Mesothelial cell of epicardium (in vitro differentiated cells): Measurements from ENCODE around the gene MX2. TPM values are rescaled to one million over a fixed set of nuclear protein-coding genes. Genes with fewer than 3 reads are reported as not detected.

Source experiments
- DNase-seq, 2 experiments: peaks; one replicate each; pipeline ENCODE4 v3.0.0; 2021; ENCODE audit warnings: low spot score in 2 of 2; ENCODE audit not compliant: unreplicated experiment in 2 of 2
- H3K27ac Mint-ChIP-seq: 2 replicates; pipeline ENCODE4 v1.8.0; 2021; ENCODE audit warnings: mixed read lengths
- H3K27me3 Mint-ChIP-seq: 2 replicates; pipeline ENCODE4 v1.8.0; 2021; ENCODE audit warnings: low read depth, mixed read lengths
- H3K36me3 Mint-ChIP-seq: 2 replicates; pipeline ENCODE4 v1.8.0; 2021; ENCODE audit warnings: mixed read lengths
- H3K4me1 Mint-ChIP-seq: 2 replicates; pipeline ENCODE4 v1.8.0; 2021; ENCODE audit warnings: mixed read lengths
- H3K4me3 Mint-ChIP-seq: 2 replicates; pipeline ENCODE4 v1.8.0; 2021; ENCODE audit warnings: mild to moderate bottlenecking, moderate library complexity, mixed read lengths
- H3K9me3 Mint-ChIP-seq: 2 replicates; pipeline ENCODE4 v1.8.0; 2021; ENCODE audit warnings: mixed read lengths
- total RNA-seq: library from RNA; stranded (reverse); gene quantifications from 3 replicates; pipeline ENCODE4 v1.2.1, GENCODE V29; 2021
- TF ChIP-seq, protein P1 (sequence below): fragments of 200-600 bp; sonication (generic); IDR thresholded peaks from one replicate; pipeline ENCODE4 v1.5.0; 2021; ENCODE audit warnings: antibody characterized with exemption; ENCODE audit not compliant: unreplicated experiment

MX2 gene
- total RNA-seq, 1 donor from 2014 or later, result 3.2 TPM

DNA sequence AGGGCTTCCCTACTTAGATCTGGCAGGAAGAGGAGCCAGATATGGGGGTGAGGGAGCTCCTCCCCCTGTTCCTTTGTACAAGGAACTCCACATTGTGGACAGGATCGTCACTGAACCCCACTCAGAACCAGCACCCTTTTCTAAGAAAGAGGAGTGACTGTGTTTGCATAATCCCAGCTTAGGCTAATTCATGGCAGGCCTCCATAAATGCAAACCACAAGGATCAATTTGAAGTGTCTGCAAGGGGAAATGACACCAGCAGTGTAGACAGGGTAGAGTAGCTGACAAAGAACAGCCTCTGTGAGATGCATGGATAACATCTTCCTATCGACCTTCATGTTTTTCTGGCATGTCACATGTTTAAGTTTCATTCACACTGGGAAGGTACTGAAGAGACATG is 75.9 kb downstream of the MX2 start:
- H3K36me3 Mint-ChIP-seq, result peaks cover 46% of the 10 kb centered on the region
- H3K4me3 Mint-ChIP-seq, result no peak overlapping the region
- no peak overlapping the region for H3K27ac Mint-ChIP-seq
- H3K9me3 Mint-ChIP-seq, result peaks cover 23% of the 10 kb centered on the region
- H3K27me3 Mint-ChIP-seq, result no peaks in the 10 kb centered on the region
- no peaks in the 10 kb centered on the region for H3K4me1 Mint-ChIP-seq
- TF ChIP-seq, protein P1, sequence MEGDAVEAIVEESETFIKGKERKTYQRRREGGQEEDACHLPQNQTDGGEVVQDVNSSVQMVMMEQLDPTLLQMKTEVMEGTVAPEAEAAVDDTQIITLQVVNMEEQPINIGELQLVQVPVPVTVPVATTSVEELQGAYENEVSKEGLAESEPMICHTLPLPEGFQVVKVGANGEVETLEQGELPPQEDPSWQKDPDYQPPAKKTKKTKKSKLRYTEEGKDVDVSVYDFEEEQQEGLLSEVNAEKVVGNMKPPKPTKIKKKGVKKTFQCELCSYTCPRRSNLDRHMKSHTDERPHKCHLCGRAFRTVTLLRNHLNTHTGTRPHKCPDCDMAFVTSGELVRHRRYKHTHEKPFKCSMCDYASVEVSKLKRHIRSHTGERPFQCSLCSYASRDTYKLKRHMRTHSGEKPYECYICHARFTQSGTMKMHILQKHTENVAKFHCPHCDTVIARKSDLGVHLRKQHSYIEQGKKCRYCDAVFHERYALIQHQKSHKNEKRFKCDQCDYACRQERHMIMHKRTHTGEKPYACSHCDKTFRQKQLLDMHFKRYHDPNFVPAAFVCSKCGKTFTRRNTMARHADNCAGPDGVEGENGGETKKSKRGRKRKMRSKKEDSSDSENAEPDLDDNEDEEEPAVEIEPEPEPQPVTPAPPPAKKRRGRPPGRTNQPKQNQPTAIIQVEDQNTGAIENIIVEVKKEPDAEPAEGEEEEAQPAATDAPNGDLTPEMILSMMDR, result no peak
- no peak for DNase-seq

DNA sequence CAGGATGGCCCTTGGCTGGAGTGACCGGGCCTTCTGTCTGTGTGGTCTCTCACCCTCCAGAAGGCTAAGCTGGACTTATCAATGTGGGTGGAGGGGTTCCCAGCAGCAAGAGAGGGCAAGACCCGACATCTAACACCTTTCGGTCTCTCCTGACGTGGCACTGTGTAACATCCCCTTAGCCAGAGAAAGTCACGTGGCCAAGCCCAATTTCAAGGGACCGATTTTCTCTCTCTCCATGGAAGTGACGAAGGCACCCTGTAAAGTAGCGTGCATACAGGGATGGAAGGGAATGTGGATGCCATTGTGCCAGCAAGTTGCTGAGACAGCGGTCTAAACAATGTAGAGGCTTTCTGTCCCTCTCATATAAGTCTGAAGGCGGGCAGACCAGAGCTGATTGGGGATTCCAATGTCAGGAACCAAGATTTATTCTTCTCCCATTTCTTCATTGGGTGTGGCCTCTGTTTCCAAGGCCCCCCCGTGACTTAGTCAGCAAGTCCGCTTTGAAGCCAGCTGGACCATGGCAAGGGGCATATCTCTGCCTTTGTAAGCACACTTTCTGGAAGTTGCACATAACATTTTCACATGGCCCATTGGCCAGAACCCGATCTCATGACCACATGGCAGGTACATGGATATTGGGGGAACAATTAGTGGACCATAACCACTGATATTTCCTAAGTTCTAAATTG is 76.7 kb downstream of the MX2 start:
- H3K9me3 Mint-ChIP-seq, result peaks cover 18% of the 10 kb centered on the region
- no peak for DNase-seq
- no peak overlapping the region for H3K4me3 Mint-ChIP-seq
- no peaks in the 10 kb centered on the region for H3K4me1 Mint-ChIP-seq
- H3K27ac Mint-ChIP-seq, result no peak overlapping the region
- H3K27me3 Mint-ChIP-seq, result no peaks in the 10 kb centered on the region
- H3K36me3 Mint-ChIP-seq, result peaks cover 39% of the 10 kb centered on the region
- TF ChIP-seq, protein P1, result no peak

DNA sequence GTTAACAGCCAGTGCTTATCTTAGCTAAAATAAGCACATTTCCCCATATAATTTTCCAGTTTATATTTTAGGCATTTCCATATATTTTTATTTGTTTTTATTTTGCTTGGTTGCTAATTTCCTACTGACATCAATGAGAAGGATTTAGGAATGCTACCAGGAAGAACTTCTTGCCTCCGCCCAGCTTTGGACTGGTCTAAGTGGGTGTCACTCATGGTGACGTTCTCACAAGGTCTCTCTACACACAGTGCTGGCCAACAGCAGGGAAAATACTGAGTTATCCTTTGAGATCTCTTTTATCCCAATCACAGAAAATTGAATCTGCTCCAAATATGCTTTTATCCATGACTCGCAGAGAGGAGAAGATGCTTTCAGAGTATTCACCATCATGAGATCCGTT is 77.4 kb downstream of the MX2 start:
- Mint-ChIP-seq H3K4me1 (no peaks in the 10 kb centered on the region), H3K27me3 (no peaks in the 10 kb centered on the region), H3K27ac (no peak overlapping the region), H3K9me3 (peaks cover 17% of the 10 kb centered on the region), H3K4me3 (no peak overlapping the region), H3K36me3 (peaks cover 35% of the 10 kb centered on the region)
- TF ChIP-seq, protein P1, result no peak
- no peak for DNase-seq

DNA sequence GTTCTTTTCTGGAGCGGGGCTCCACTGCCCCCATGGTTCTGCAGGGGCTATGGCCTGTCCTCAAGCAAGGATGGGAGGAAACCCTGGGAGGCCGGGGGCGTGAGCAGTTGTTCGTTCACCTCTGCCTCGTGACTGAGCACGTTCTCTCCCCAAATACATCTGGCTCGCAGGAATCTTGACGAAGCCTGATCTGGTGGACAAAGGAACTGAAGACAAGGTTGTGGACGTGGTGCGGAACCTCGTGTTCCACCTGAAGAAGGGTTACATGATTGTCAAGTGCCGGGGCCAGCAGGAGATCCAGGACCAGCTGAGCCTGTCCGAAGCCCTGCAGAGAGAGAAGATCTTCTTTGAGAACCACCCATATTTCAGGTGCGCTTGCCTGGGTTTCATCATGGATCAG is 79.7 kb downstream of the MX2 start:
- Mint-ChIP-seq H3K36me3 (peaks cover 15% of the 10 kb centered on the region), H3K27ac (no peak overlapping the region), H3K27me3 (no peaks in the 10 kb centered on the region), H3K4me1 (no peaks in the 10 kb centered on the region), H3K9me3 (no peaks in the 10 kb centered on the region), H3K4me3 (no peak overlapping the region)
- TF ChIP-seq, protein P1, result no peak
- no peak for DNase-seq

DNA sequence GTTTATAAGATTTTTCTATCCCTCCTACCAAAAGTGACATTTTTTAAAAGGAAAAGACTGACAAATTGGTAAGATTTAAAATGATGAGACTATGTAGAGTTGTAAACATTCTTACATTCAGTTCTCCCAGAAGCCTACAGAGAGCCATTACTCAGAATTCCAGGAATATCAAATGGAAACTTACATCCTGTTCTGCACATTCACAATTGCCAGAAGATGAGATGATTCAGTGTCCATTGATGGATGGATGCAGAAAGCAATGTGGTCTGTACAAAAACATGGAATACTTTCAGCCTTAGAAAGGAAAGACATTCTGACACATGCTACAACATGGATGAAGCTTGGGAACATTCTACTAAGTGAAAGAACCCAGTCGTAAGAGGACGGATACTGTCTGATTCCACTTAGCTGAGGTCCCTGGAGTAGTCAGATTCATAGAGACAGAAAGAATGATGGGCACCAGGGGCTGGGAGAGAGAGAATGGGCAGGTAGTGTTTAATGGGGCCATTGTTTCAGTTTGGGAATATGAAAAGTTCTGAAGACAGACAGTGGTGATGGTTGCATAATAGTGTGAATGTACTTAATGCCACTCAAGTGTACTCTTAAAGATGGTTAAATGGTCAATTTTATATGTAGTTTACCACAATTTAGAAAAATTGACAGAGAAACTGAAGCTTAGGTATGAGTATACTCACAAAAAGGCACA is 80.8 kb downstream of the MX2 start:
- Mint-ChIP-seq H3K27ac (no peak overlapping the region), H3K27me3 (no peaks in the 10 kb centered on the region), H3K9me3 (no peaks in the 10 kb centered on the region), H3K4me3 (no peak overlapping the region), H3K4me1 (no peaks in the 10 kb centered on the region), H3K36me3 (peaks cover 22% of the 10 kb centered on the region)
- TF ChIP-seq, protein P1, result no peak
- DNase-seq, result no peak
